ENCODE results near the gene NF2. TPM values are rescaled to one million over a fixed set of nuclear protein-coding genes. Genes with fewer than 3 reads are reported as not detected.

Gene NF2
- total RNA-seq, 1 experiment from 2014 or later, result 50.9 TPM

- Mint-ChIP-seq H3K27ac (no peak overlapping the region), H3K36me3 (ENCODE audit: insufficient read depth in 1 of 3, low read depth in 3 of 3) (peaks cover 28 to 53% (median 42%) of the 10 kb centered on the region in 3 experiments), H3K4me3 (no peak overlapping the region), H3K9me3 (peaks cover 5 to 16% of the 10 kb centered on the region in 2 experiments; a peak in 4 of 5 replicates), H3K4me1 (peaks cover 0 to 9% of the 10 kb centered on the region in 2 experiments; a peak in 1 of 4 replicates), H3K27me3 (ENCODE audit: low read depth) (no peaks in the 10 kb centered on the region)
- DNase-seq, result no peak
- Histone ChIP-seq H3K79me1 (ENCODE audit: insufficient read depth, low read depth, low read length, poor library complexity, severe bottlenecking) (no peaks in the 10 kb centered on the region), H3K9me3 (ENCODE audit: control insufficient read depth, low read depth, low read length) (peaks cover 6% of the 10 kb centered on the region), H4K5ac (ENCODE audit: insufficient read length, low read depth, low read length) (no peak overlapping the region), H3K79me2 (ENCODE audit: insufficient read depth, low read length) (no peaks in the 10 kb centered on the region), H3K4me1 (ENCODE audit: insufficient read depth, low read length) (no peaks in the 10 kb centered on the region), H2BK20ac (ENCODE audit: low read depth, low read length, poor library complexity, severe bottlenecking) (no peak overlapping the region), H4K91ac (ENCODE audit: insufficient read length, low read depth, low read length) (no peak overlapping the region), H2BK15ac (ENCODE audit: low read depth, low read length) (no peak overlapping the region), H3K56ac (ENCODE audit: insufficient read length, low read depth, low read length) (no peak overlapping the region), H3K27ac (ENCODE audit: insufficient read length, low read depth, low read length) (no peak overlapping the region), H3K23ac (ENCODE audit: insufficient read length, low read depth, low read length) (no peak overlapping the region), H2AK5ac (ENCODE audit: insufficient read length, low read length) (no peak overlapping the region), H4K20me1 (ENCODE audit: control insufficient read depth, insufficient read depth, insufficient read length) (no peaks in the 10 kb centered on the region), H3K27me3 (ENCODE audit: insufficient read depth, low read length) (no peaks in the 10 kb centered on the region), H2AFZ (ENCODE audit: low read length) (no peak overlapping the region), H3K18ac (ENCODE audit: insufficient read length, low read depth, low read length) (no peak overlapping the region), H3K4ac (ENCODE audit: low read depth, low read length) (no peak overlapping the region), H3K4me2 (ENCODE audit: insufficient read depth, insufficient read length, low read length) (no peak overlapping the region), H3K23me2 (ENCODE audit: insufficient read length, low read depth, low read length, poor library complexity, severe bottlenecking) (no peaks in the 10 kb centered on the region), H4K8ac (replicated peaks; ENCODE audit: insufficient read length, low read depth, low read length) (no peak overlapping the region), H3K14ac (ENCODE audit: insufficient read depth, low read length) (no peak overlapping the region), H2BK120ac (ENCODE audit: low read depth, low read length, poor library complexity, severe bottlenecking) (no peak overlapping the region), H3T11ph (ENCODE audit: low read length) (no peak overlapping the region), H3K9ac (ENCODE audit: extremely low read depth, insufficient read length, low read length) (no peak overlapping the region), H2BK12ac (ENCODE audit: insufficient read length, low read depth, low read length) (no peak overlapping the region), H2BK5ac (ENCODE audit: insufficient read length, low read length) (no peak overlapping the region)
- no CpG with 5 or more reads among the region's 8 CpGs for WGBS (ENCODE audit: extremely low coverage, insufficient read length, low lambda C conversion rate)
- TF ChIP-seq CTCF (conservative IDR thresholded peaks at IDR 0.05), result no peak
These were observed 37.7 kb downstream of the NF2 start for GRCh38 chr22:29641042-29641699.

Measured in H9 (cell line).